Measurements from ENCODE around the gene DRAXIN. TPM values are rescaled to one million over a fixed set of nuclear protein-coding genes. Genes with fewer than 3 reads are reported as not detected.

The DRAXIN gene
- total RNA-seq, 1 donor from 2014 or later: 9.7 TPM

GRCh38 chr1:11761988-11762406 lies 70.5 kb downstream of the DRAXIN start, which contains the start of gene C1orf167:
C1orf167 (plus strand) TSS chr1:11762193; CDS start chr1:11764401, 2,208 bp downstream.
- Mint-ChIP-seq H3K4me1 (peaks cover 18% of the 10 kb centered on the region), H3K4me3 (no peak within 1 kb of the TSS), H3K9me3 (no peaks in the 10 kb centered on the region), H3K27me3 (ENCODE audit: low read depth) (peaks cover 34% of the 10 kb centered on the region), H3K27ac (ENCODE audit: unreplicated experiment) (no peak within 1 kb of the TSS), H3K36me3 (ENCODE audit: low read depth) (no peaks in the 10 kb centered on the region)
- TF ChIP-seq CTCF (conservative IDR thresholded peaks at IDR 0.05): no peak
- peak; percentile 29 for DNase-seq (ENCODE audit: low read depth, low spot score)

GRCh38 chr1:11764115-11764514 lies 72.6 kb downstream of the DRAXIN start:
- DNase-seq (ENCODE audit: low read depth, low spot score): no peak
- Mint-ChIP-seq H3K9me3 (no peaks in the 10 kb centered on the region), H3K27me3 (ENCODE audit: low read depth) (peaks cover 34% of the 10 kb centered on the region), H3K36me3 (ENCODE audit: low read depth) (no peaks in the 10 kb centered on the region), H3K27ac (ENCODE audit: unreplicated experiment) (peak overlapping the region; percentile 8), H3K4me1 (peaks cover 18% of the 10 kb centered on the region), H3K4me3 (no peak overlapping the region)
- TF ChIP-seq CTCF (conservative IDR thresholded peaks at IDR 0.05): no peak

- TF ChIP-seq CTCF (conservative IDR thresholded peaks at IDR 0.05): no peak
- peaks cover 34% of the 10 kb centered on the region for H3K27me3 Mint-ChIP-seq (ENCODE audit: low read depth)
- no peak overlapping the region for H3K27ac Mint-ChIP-seq (ENCODE audit: unreplicated experiment)
- H3K4me3 Mint-ChIP-seq: no peak overlapping the region
- peaks cover 18% of the 10 kb centered on the region for H3K4me1 Mint-ChIP-seq
- H3K9me3 Mint-ChIP-seq: no peaks in the 10 kb centered on the region
- no peaks in the 10 kb centered on the region for H3K36me3 Mint-ChIP-seq (ENCODE audit: low read depth)
- DNase-seq (ENCODE audit: low read depth, low spot score): no peak
These were observed 73.0 kb downstream of the DRAXIN start for GRCh38 chr1:11764519-11764918.

- Mint-ChIP-seq H3K27me3 (ENCODE audit: low read depth) (peaks cover 27% of the 10 kb centered on the region), H3K9me3 (no peaks in the 10 kb centered on the region), H3K27ac (ENCODE audit: unreplicated experiment) (peak overlapping the region; percentile 71), H3K4me3 (no peak overlapping the region), H3K4me1 (peaks cover 18% of the 10 kb centered on the region), H3K36me3 (ENCODE audit: low read depth) (no peaks in the 10 kb centered on the region)
- no peak for TF ChIP-seq CTCF (conservative IDR thresholded peaks at IDR 0.05)
- no peak for DNase-seq (ENCODE audit: low read depth, low spot score)
These were observed 74.3 kb downstream of the DRAXIN start for GRCh38 chr1:11765661-11766428.

GRCh38 chr1:11766429-11766776 lies 74.9 kb downstream of the DRAXIN start:
- H3K36me3 Mint-ChIP-seq (ENCODE audit: low read depth): no peaks in the 10 kb centered on the region
- no peak for TF ChIP-seq CTCF (conservative IDR thresholded peaks at IDR 0.05)
- H3K4me1 Mint-ChIP-seq: peaks cover 18% of the 10 kb centered on the region
- no peak for DNase-seq (ENCODE audit: low read depth, low spot score)
- no peak overlapping the region for H3K4me3 Mint-ChIP-seq
- no peak overlapping the region for H3K27ac Mint-ChIP-seq (ENCODE audit: unreplicated experiment)
- peaks cover 22% of the 10 kb centered on the region for H3K27me3 Mint-ChIP-seq (ENCODE audit: low read depth)
- no peaks in the 10 kb centered on the region for H3K9me3 Mint-ChIP-seq

Measured in neural crest cell (in vitro differentiated cells).